Umbilical cord (tissue), 2 donors: ENCODE data around the gene CPVL. TPM values are rescaled to one million over a fixed set of nuclear protein-coding genes. Genes with fewer than 3 reads are reported as not detected.
A peak's percentile ranks its signal among the peaks of the same experiment; 100 is the strongest.

ENCODE experiments used
- DNase-seq: peaks from one replicate; pipeline ENCODE4 v3.0.0-alpha.2; 2015; ENCODE audit warnings: low spot score
- total RNA-seq: library from RNA; depleted of rRNA; stranded (reverse); fragments of >200 nt; gene quantifications from one replicate; pipeline ENCODE4 v1.2.3, GENCODE V29; 2014; ENCODE audit warnings: low replicate concordance; ENCODE audit not compliant: insufficient read depth

The CPVL gene
- total RNA-seq, 1 donor from 2014 or later = 13.2 TPM

DNA sequence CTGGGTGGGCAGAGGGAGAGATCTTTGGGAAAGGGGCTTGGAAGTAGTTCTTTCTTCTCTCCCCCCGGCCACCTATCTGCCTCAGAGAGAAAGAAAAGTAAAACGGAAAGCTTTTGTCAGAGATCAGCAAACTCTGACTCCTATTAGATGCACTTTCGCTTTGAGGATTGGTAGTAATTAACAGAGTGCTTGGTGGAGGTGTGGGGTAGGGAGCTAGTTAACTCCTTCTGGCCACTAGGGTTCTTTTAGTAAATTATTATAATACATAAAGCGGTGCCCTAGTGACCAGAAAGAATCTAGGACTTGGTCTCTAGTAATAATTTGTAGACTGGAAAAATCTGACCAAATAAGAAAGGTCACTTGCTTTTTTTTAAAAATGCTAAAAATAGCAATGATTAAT is 54.6 kb downstream of the CPVL start:
- DNase-seq = no peak

GRCh38 chr7:29090836-29091601 is 55.3 kb downstream of the CPVL start:
- DNase-seq = peak; percentile 54

DNA sequence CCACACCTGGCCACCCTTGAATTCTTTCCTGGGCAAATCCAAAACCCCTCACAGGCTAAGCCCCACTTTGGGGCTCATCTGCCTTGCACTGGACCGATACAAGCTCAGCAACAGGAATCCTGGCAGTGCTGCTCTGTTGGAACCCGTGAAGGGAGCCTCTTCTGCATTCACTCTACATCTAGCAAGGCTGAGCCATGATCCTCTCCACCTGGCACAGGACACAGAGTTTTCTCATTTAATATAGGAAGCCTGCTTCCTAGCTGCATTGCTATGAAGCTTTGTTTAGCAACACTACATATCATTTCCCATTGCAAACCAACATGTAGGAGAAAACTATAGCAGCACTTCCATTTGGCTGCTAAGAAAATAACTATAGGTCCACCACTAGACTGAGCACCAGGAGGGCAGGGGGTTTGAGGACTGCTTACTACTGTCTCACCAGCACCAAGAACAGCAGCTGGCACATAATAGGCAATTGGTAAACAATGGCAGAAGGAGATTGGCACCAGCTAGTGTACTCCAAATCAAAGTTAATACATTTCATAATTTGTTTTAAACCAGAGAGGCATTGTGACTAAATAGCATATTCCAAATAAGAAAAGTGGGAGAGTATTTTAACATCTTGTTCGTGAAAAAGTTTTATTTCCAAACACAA is 56.1 kb downstream of the CPVL start:
- no peak for DNase-seq

DNA sequence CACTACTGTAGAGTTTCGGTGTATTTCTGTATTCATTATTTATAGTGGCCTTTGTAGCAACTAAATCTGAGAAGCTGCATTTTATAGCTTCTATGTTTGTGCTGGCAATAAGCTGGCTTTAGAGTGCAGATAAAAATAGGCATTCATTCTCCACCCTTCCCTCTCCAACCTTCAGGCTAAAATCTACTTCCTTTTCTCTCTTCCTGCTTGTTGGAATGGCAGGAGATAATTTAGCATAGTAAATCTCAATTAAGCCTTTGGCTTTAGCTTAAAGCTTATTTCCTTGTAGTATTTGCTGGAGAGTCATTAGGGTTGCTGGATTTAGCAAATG is 58.5 kb downstream of the CPVL start:
- peak; percentile 73 for DNase-seq

DNA sequence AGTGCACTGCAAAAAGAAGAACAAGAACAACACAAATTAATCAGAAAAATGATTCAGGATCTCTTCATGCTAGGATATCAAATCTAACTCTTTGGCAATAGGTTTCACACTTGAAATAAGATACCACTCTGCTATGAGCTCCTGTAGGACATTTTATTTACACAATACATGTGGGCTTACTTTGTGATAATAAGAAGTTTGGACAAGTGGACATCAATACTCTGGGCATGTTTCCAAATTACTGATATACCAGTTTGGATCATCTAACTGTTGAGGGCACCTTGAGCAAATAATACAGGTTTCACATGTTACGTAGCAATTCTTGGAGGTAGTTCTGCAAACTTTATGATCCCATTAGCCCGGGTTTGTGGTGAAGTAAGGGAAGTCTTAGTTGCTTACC is 59.8 kb downstream of the CPVL start:
- DNase-seq = no peak

GRCh38 chr7:29084832-29085231 is 61.5 kb downstream of the CPVL start:
- no peak for DNase-seq

- no peak for DNase-seq
Observed at GRCh38 chr7:29080803-29081202, 65.5 kb downstream of the CPVL start.

GRCh38 chr7:29078311-29079260 is 67.8 kb downstream of the CPVL start:
- DNase-seq = no peak

- no peak for DNase-seq
Observed at GRCh38 chr7:29077854-29078253, 68.5 kb downstream of the CPVL start.

GRCh38 chr7:29077176-29077575 is 69.2 kb downstream of the CPVL start:
- no peak for DNase-seq

- no peak for DNase-seq
Observed at GRCh38 chr7:29076631-29077030, 69.7 kb downstream of the CPVL start.

- DNase-seq = no peak
Observed at GRCh38 chr7:29075606-29076005, 70.7 kb downstream of the CPVL start.

- DNase-seq = no peak
Observed at GRCh38 chr7:29071203-29071874, 75.0 kb downstream of the CPVL start.

- DNase-seq = no peak
Observed at GRCh38 chr7:29066641-29067040, 79.7 kb downstream of the CPVL start.

- no peak for DNase-seq
Observed at GRCh38 chr7:29065181-29065857, 81.0 kb downstream of the CPVL start.

DNA sequence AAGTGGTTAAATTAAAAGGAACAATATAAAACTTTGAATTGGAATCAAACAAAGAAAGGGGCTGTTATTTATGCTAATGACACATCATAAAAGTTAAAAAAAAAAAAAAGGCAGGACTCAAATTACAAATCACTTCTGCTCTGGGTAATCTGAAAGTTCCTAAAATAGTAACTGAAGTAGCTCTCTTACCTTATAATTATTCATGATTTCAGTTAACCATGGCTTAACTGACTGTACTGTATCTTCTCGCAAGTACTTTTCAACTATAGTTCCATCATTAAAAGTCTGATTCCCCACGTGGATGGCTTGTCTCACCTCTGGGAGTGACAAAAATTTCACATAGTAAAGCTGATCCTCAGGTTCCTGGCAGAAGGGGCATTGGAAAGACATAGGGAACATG is 82.5 kb downstream of the CPVL start:
- no peak for DNase-seq

- DNase-seq = no peak
Observed at GRCh38 chr7:29063236-29063635, 83.1 kb downstream of the CPVL start.

- DNase-seq = no peak
Observed at GRCh38 chr7:29053105-29053872, 93.0 kb downstream of the CPVL start.

DNA sequence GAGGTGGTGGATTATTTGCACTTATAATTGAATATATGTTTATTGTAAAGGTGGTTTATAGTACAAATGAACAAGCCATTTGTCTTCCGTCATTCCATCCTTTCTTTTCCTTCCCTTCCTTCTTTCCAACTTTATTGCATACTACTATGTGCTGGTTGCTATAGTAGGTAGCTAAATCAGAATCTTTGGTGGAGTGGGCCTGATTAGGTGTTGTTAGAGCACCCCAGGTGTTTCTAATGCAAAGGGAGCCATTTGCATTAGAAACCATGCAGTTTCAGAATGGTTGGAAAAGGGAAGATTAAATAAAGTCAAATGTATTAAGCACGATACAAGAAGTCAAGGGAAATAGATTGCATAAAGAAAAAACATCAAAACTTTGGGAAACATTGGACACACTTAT is 99.4 kb downstream of the CPVL start:
- DNase-seq = no peak
